A549 (cell line): Measurements from ENCODE around the gene ARL10. TPM values are rescaled to one million over a fixed set of nuclear protein-coding genes. Genes with fewer than 3 reads are reported as not detected.
A peak's percentile ranks its signal among the peaks of the same experiment; 100 is the strongest.

Experiments used
- ATAC-seq, 2 experiments: fragments of 200-7000 bp in 1 of 2; fragments of >200 bp in 1 of 2; cut with Nextera tagmentation in 1 of 2; cut with Tn5 transposase in 1 of 2; 3 replicates each; pipeline versions ENCODE4 v1.8.0 to v1.9.1; 2018 to 2020; ENCODE audit warnings: mild to moderate bottlenecking in 1 of 2, moderate library complexity in 1 of 2
- CTCF ChIA-PET: fragments of 300-600 bp; sonication (Branson Sonifier 250); formaldehyde crosslinking; extraction: SDS; loops from one replicate; lab custom pipeline; 2021; ENCODE audit warnings: antibody characterized with exemption, inconsistent platforms; lab: Yijun Ruan, JAX
- POLR2A ChIA-PET: fragments of 350-600 bp; formaldehyde crosslinking; extraction: SDS; loops from one replicate; lab custom pipeline; 2021; ENCODE audit warnings: antibody characterized with exemption, inconsistent platforms; lab: Yijun Ruan, JAX
- DNase-seq, 2 experiments: peaks; one replicate each; pipeline versions ENCODE4 v3.0.0 to v3.0.0-alpha.2; 2011 to 2016; ENCODE audit warnings: low read depth in 1 of 2, low spot score in 1 of 2
- FAIRE-seq: peaks from 2 replicates; lab custom pipeline; 2011; peaks lifted over from hg19 to GRCh38; lab: Jason Lieb, UNC
- H3K27ac ChIP-seq, 2 experiments: fragments of >200 bp; sonication (Bioruptor Twin); formaldehyde crosslinking; 3 replicates each; pipeline ENCODE4 v1.5.1; 2016 to 2017
- H3K4me1 ChIP-seq: fragments of >200 bp; sonication (Bioruptor Twin); formaldehyde crosslinking; 3 replicates; pipeline ENCODE4 v1.6.1; 2016
- H3K4me2 ChIP-seq: fragments of >200 bp; sonication (Bioruptor Twin); formaldehyde crosslinking; 3 replicates; pipeline ENCODE4 v1.6.1; 2016
- H3K4me3 ChIP-seq: fragments of >200 bp; sonication (Bioruptor Twin); formaldehyde crosslinking; 3 replicates; pipeline ENCODE4 v1.5.1; 2016
- H3K9me3 ChIP-seq: fragments of >200 bp; sonication (Bioruptor Twin); formaldehyde crosslinking; 3 replicates; pipeline ENCODE4 v1.6.1; 2016
- CBX2 ChIP-seq: fragments of 200-600 bp; sonication (generic); IDR thresholded peaks from 2 replicates; pipeline ENCODE4 v1.6.1; 2016; ENCODE audit warnings: low read depth, mild to moderate bottlenecking, borderline replicate concordance
- CEBPB ChIP-seq, 2 experiments: fragments of >200 bp in 1 of 2; sonication (Bioruptor Twin) in 1 of 2; formaldehyde crosslinking in 1 of 2; IDR thresholded peaks; 2 replicates each; pipeline ENCODE4 v1.6.1; 2012 to 2016
- CTCF ChIP-seq: fragments of >200 bp; sonication (Bioruptor Twin); formaldehyde crosslinking; IDR thresholded peaks from 3 replicates; pipeline ENCODE4 v1.5.1; 2016
- E2F6 ChIP-seq: IDR thresholded peaks from 2 replicates; pipeline ENCODE4 v1.6.1; 2012; ENCODE audit warnings: low read depth, borderline replicate concordance
- EHF ChIP-seq: fragments of 250-450 bp; sonication (Bioruptor Pico); IDR thresholded peaks from 2 replicates; pipeline ENCODE4 v1.5.0; 2020; ENCODE audit warnings: mild to moderate bottlenecking
- EHMT2 ChIP-seq: fragments of 200-600 bp; sonication (generic); IDR thresholded peaks from 2 replicates; pipeline ENCODE4 v1.6.1; 2016; ENCODE audit warnings: antibody characterized with exemption, low read depth, mild to moderate bottlenecking, moderate library complexity
- EP300 ChIP-seq, 2 experiments: fragments of >200 bp; sonication (Bioruptor Twin); formaldehyde crosslinking; IDR thresholded peaks; 2 replicates in 1 of 2; 3 replicates in 1 of 2; pipeline ENCODE4 v1.6.1; 2016 to 2017
- FOSL2 ChIP-seq, 2 experiments: fragments of 450-650 bp in 1 of 2; fragments of >200 bp in 1 of 2; sonication (Bioruptor Twin) in 1 of 2; formaldehyde crosslinking; IDR thresholded peaks; 2 replicates each; pipeline versions ENCODE4 v1.5.0 to v1.6.1; 2016 to 2020; ENCODE audit warnings: mild to moderate bottlenecking in 1 of 2, moderate library complexity in 1 of 2
- FOXS1 ChIP-seq: fragments of 250-450 bp; sonication (Bioruptor Pico); IDR thresholded peaks from 2 replicates; pipeline ENCODE4 v1.5.0; 2020; ENCODE audit warnings: mild to moderate bottlenecking, moderate library complexity
- HEYL ChIP-seq: fragments of 250-450 bp; sonication (Bioruptor Pico); IDR thresholded peaks from 2 replicates; pipeline ENCODE4 v1.8.0; 2021; ENCODE audit warnings: mild to moderate bottlenecking, moderate library complexity
- JUNB ChIP-seq: fragments of >200 bp; sonication (Bioruptor Twin); formaldehyde crosslinking; IDR thresholded peaks from 2 replicates; pipeline ENCODE4 v1.6.1; 2016
- KDM5A ChIP-seq: fragments of 200-600 bp; sonication (generic); IDR thresholded peaks from 2 replicates; pipeline ENCODE4 v1.6.1; 2016; ENCODE audit warnings: antibody characterized with exemption, mild to moderate bottlenecking
- MAZ ChIP-seq: fragments of 150-350 bp; IDR thresholded peaks from 2 replicates; pipeline ENCODE4 v1.6.1; 2014; ENCODE audit warnings: antibody characterized with exemption, low read depth, low read length, borderline replicate concordance
- MYC ChIP-seq: IDR thresholded peaks from 2 replicates; pipeline ENCODE4 v1.6.1; 2012; ENCODE audit warnings: mild to moderate bottlenecking, inconsistent platforms, low read length, improper control_type of control experiment, borderline replicate concordance
- NFE2L2 ChIP-seq: fragments of 150-350 bp; conservative IDR thresholded peaks from 2 replicates; pipeline ENCODE4 v1.6.1; 2014; ENCODE audit warnings: low read length
- PHF8 ChIP-seq: fragments of 200-600 bp; sonication (generic); IDR thresholded peaks from 2 replicates; pipeline ENCODE4 v1.6.1; 2016; ENCODE audit warnings: low read depth, mild to moderate bottlenecking, antibody characterized with exemption, moderate library complexity, borderline replicate concordance
- POLR2A ChIP-seq: IDR thresholded peaks from 2 replicates; pipeline ENCODE4 v1.6.1; 2012; ENCODE audit warnings: mild to moderate bottlenecking, low read length
- RARB ChIP-seq: fragments of 250-450 bp; sonication (Bioruptor Pico); IDR thresholded peaks from 2 replicates; pipeline ENCODE4 v1.8.0; 2021; ENCODE audit warnings: mild to moderate bottlenecking, moderate library complexity
- REST ChIP-seq: fragments of 200-600 bp; sonication (generic); IDR thresholded peaks from 2 replicates; pipeline ENCODE4 v1.6.1; 2016; ENCODE audit warnings: antibody characterized with exemption, mild to moderate bottlenecking, moderate library complexity
- RFX5 ChIP-seq: fragments of 450-650 bp; IDR thresholded peaks from 2 replicates; pipeline ENCODE4 v1.7.1; 2014; ENCODE audit warnings: antibody characterized with exemption, mild to moderate bottlenecking, moderate library complexity
- RNF2 ChIP-seq: fragments of 200-600 bp; sonication (generic); IDR thresholded peaks from 2 replicates; pipeline ENCODE4 v1.6.1; 2016; ENCODE audit warnings: low read depth, mild to moderate bottlenecking, antibody characterized with exemption, moderate library complexity, borderline replicate concordance
- SMC3 ChIP-seq: fragments of >200 bp; sonication (Bioruptor Twin); formaldehyde crosslinking; IDR thresholded peaks from 3 replicates; pipeline ENCODE4 v1.6.1; 2018; ENCODE audit warnings: inconsistent platforms
- SREBF2 ChIP-seq: fragments of 450-650 bp; IDR thresholded peaks from 2 replicates; pipeline ENCODE4 v1.6.1; 2014; ENCODE audit warnings: mild to moderate bottlenecking, moderate library complexity
- TFCP2L1 ChIP-seq: fragments of 250-450 bp; sonication (Bioruptor Pico); IDR thresholded peaks from 2 replicates; pipeline ENCODE4 v1.5.0; 2021; ENCODE audit warnings: mild to moderate bottlenecking
- TP53 ChIP-seq: fragments of 250-450 bp; sonication (Bioruptor Pico); IDR thresholded peaks from 2 replicates; pipeline ENCODE4 v1.5.0; 2021; ENCODE audit warnings: mild to moderate bottlenecking, moderate library complexity
- USF2 ChIP-seq: fragments of 450-650 bp; IDR thresholded peaks from 2 replicates; pipeline ENCODE4 v1.6.1; 2014; ENCODE audit warnings: antibody characterized with exemption
- ZC3H11A ChIP-seq: fragments of 450-650 bp; IDR thresholded peaks from 2 replicates; pipeline ENCODE4 v1.6.1; 2014; ENCODE audit warnings: antibody characterized with exemption, mild to moderate bottlenecking
- ZFP36 ChIP-seq: fragments of 450-650 bp; IDR thresholded peaks from 2 replicates; pipeline ENCODE4 v1.6.1; 2014; ENCODE audit warnings: borderline replicate concordance; ENCODE audit not compliant: partially characterized antibody
- WGBS: methylation state at CpG from one replicate; pipeline ENCODE4 v1.1.6; 2017; ENCODE audit errors: missing lambda C conversion rate; 5-methylcytosine and 5-hydroxymethylcytosine counted together
- polyA plus RNA-seq, 4 experiments: library from polyadenylated mRNA; depleted of rRNA in 3 of 4; stranded (reverse); fragments of >200 nt; fragmentation: RNase III in 1 of 4; extraction: RNeasy Plus Mini Kit Qiagen cat#74134 plus additional on column Dnase treatment in 1 of 4; gene quantifications; 2 replicates in 3 of 4; 3 replicates in 1 of 4; pipeline ENCODE4 v1.2.3, GENCODE V29; 2011 to 2017
- TF ChIP-seq, protein P1 (sequence below): fragments of 250-450 bp; sonication (Bioruptor Pico); IDR thresholded peaks from 2 replicates; pipeline ENCODE4 v1.5.0; 2021; ENCODE audit warnings: mild to moderate bottlenecking, moderate library complexity, borderline replicate concordance
- TF ChIP-seq, protein P2 (sequence below): IDR thresholded peaks from 2 replicates; pipeline ENCODE4 v1.6.1; 2012

ARL10 gene
- polyA plus RNA-seq, 2 of the 4 experiments (the other 2 are of a cell fraction) = 0.15 to 0.21 TPM

DNA sequence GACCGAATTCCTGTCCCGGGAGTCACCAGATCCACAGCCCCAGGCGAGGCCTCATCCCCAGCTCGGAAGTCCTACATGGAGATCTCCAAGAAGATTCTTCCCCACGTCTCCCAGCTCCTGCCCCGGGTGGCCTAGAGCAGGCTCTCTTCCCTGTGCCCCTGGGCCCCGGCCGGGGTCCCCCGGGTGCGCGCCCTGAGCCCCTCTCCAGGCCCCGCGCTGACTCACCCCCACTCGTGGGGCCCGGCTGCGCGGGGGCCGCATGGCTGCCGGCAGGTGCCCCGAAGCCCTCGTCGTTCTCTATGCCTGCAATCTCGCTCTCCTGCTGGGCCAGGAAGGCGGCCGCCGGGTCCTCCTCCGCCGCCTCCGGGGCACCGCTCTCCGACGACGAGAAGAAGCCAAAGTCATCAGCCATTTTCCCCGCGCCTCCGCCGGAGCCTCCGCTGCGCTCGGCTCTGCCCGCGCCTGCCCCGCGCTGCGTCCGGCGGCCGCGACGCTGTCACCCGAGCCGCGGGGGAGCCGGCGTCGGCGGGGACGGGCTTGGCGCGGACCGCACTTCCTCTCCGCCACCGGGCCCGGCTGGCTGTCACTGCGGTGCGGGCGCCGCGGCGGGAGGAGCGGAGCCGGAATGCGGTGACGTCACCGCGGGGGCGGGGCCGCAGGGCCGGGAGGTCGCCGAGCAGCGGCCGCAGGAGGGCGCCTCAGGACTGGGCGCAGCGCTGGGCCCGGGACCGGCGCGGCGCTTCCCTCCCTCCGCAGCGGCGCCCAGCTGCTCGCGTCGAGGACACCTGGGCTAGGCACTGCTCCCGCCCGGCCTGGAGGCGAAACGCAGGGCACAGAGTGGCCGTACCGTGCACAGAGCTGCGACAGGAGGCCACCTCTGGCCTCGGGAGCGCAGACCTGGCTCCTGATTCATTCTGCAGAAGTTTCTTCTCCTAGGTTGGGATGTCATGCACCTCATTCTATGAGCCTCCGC is 51.0 kb downstream of the ARL10 start, which contains the start of gene CLTB:
Gene CLTB (minus strand): TSS at position 588 of the 973 bp plus-strand sequence. CDS start 176 bp downstream, at position 412.
- Histone ChIP-seq H3K4me1 (peaks cover 16% of the 10 kb centered on the region), H3K9me3 (peaks cover 4% of the 10 kb centered on the region; the same call in 1 of the 3 replicates), H3K4me3 (peak within 1 kb of the TSS; percentile 94), H3K27ac (peak within 1 kb of the TSS; percentile 80 to 91), H3K4me2 (peak within 1 kb of the TSS; percentile 87)
- ChIA-PET POLR2A (interaction anchor here (1.0 to 3.3 kb wide), 3 partner anchors 31 to 122 kb away, joined by 3 to 14 read pairs (median 7); partner anchors contain the start of genes FAF2 and RNF44), CTCF (interaction anchor here (0.6 to 5.0 kb wide), 48 partner anchors 10 to 906 kb away, joined by 3 to 49 read pairs (median 4); partner anchors contain the start of genes CDHR2, FAF2, KIAA1191 and RNF44)
- ATAC-seq = peak; percentile 95 to 97
- no peak for FAIRE-seq
- DNase-seq = peak; percentile 77 to 87
- WGBS = 6% methylated on average over 30 of the region's 107 CpGs
- no peak for TF ChIP-seq MYC
- TF ChIP-seq TP53 (CRISPR knock-in tag) = 0 out of 2 replicates have a peak, but pooled peaks have one; percentile 77
- TF ChIP-seq CTCF = peak; percentile 99
- TF ChIP-seq RARB = no peak
- TF ChIP-seq USF2 = no peak
- TF ChIP-seq SMC3 = peak; percentile 92
- TF ChIP-seq, protein P1, sequence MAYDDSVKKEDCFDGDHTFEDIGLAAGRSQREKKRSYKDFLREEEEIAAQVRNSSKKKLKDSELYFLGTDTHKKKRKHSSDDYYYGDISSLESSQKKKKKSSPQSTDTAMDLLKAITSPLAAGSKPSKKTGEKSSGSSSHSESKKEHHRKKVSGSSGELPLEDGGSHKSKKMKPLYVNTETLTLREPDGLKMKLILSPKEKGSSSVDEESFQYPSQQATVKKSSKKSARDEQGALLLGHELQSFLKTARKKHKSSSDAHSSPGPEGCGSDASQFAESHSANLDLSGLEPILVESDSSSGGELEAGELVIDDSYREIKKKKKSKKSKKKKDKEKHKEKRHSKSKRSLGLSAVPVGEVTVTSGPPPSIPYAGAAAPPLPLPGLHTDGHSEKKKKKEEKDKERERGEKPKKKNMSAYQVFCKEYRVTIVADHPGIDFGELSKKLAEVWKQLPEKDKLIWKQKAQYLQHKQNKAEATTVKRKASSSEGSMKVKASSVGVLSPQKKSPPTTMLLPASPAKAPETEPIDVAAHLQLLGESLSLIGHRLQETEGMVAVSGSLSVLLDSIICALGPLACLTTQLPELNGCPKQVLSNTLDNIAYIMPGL = no peak
- no peak for TF ChIP-seq NFE2L2
- TF ChIP-seq FOXS1 = no peak
- TF ChIP-seq EHMT2 = no peak
- TF ChIP-seq HEYL (CRISPR knock-in tag) = no peak
- TF ChIP-seq ZC3H11A = no peak
- peak; percentile 48; the same call in 1 of the 2 replicates for TF ChIP-seq POLR2A
- no peak for TF ChIP-seq RFX5
- TF ChIP-seq JUNB = no peak
- no peak for TF ChIP-seq CEBPB (IDR thresholded peaks at IDR 0.05)
- no peak for TF ChIP-seq SREBF2
- TF ChIP-seq PHF8 = peak; percentile 50
- no peak for TF ChIP-seq RNF2
- no peak for TF ChIP-seq KDM5A
- no peak for TF ChIP-seq EP300 (IDR thresholded peaks at IDR 0.05)
- TF ChIP-seq ZFP36 = no peak
- no peak for TF ChIP-seq FOSL2 (IDR thresholded peaks at IDR 0.05)
- peak; percentile 89 for TF ChIP-seq FOSL2 (CRISPR knock-in tag; IDR thresholded peaks at IDR 0.05)
- TF ChIP-seq TFCP2L1 (CRISPR knock-in tag) = no peak
- peak; percentile 94 for TF ChIP-seq E2F6
- no peak for TF ChIP-seq CBX2
- TF ChIP-seq EHF (CRISPR knock-in tag) = no peak
- no peak for TF ChIP-seq REST
- TF ChIP-seq, protein P2, sequence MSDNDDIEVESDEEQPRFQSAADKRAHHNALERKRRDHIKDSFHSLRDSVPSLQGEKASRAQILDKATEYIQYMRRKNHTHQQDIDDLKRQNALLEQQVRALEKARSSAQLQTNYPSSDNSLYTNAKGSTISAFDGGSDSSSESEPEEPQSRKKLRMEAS = peak; percentile 83
- TF ChIP-seq MAZ = peak; percentile 69; the same call in 1 of the 2 replicates
